MCF 10A (cell line): ENCODE results near the gene NUBP2. TPM values are rescaled to one million over a fixed set of nuclear protein-coding genes. Genes with fewer than 3 reads are reported as not detected.

ENCODE experiments used
- BruUV-seq: library from RNA; stranded (reverse); fragments of 400-500 nt; replicated peaks from 2 replicates; lab custom pipeline; 2021; lab: Mats Ljungman, UMichigan
- CTCF ChIA-PET: fragments of 300-600 bp; sonication (Branson Sonifier 250); formaldehyde crosslinking; extraction: SDS; loops from one replicate; lab custom pipeline; 2021; ENCODE audit warnings: antibody characterized with exemption, inconsistent platforms; lab: Yijun Ruan, JAX
- POLR2A ChIA-PET: fragments of 300-600, 350-650 bp; sonication (Branson Sonifier 250); formaldehyde crosslinking; extraction: SDS; loops from one replicate; lab custom pipeline; 2020; ENCODE audit warnings: antibody characterized with exemption, inconsistent platforms; lab: Yijun Ruan, JAX
- DNase-seq: peaks from one replicate; pipeline ENCODE4 v3.0.0-alpha.2; 2018; ENCODE audit not compliant: unreplicated experiment
- H3K27ac Mint-ChIP-seq: one replicate; pipeline ENCODE4 v1.8.0; 2022; ENCODE audit warnings: mild to moderate bottlenecking, low read depth, mixed read lengths; ENCODE audit not compliant: unreplicated experiment
- H3K27me3 Mint-ChIP-seq: one replicate; pipeline ENCODE4 v1.8.0; 2022; ENCODE audit warnings: mixed read lengths; ENCODE audit not compliant: insufficient read depth, unreplicated experiment
- H3K36me3 Mint-ChIP-seq: one replicate; pipeline ENCODE4 v1.8.0; 2022; ENCODE audit warnings: mild to moderate bottlenecking, moderate library complexity, mixed read lengths; ENCODE audit not compliant: insufficient read depth, unreplicated experiment
- H3K4me1 Mint-ChIP-seq: one replicate; pipeline ENCODE4 v1.8.0; 2022; ENCODE audit warnings: mixed read lengths; ENCODE audit not compliant: insufficient read depth, unreplicated experiment
- H3K4me3 Mint-ChIP-seq: one replicate; pipeline ENCODE4 v1.8.0; 2022; ENCODE audit warnings: mild to moderate bottlenecking, moderate library complexity, mixed read lengths; ENCODE audit not compliant: unreplicated experiment
- H3K9me3 Mint-ChIP-seq: one replicate; pipeline ENCODE4 v1.8.0; 2022; ENCODE audit warnings: mixed read lengths; ENCODE audit not compliant: unreplicated experiment
- intact Hi-C: fragments of 100-400 bp; cut with micrococcal nuclease; formaldehyde crosslinking; loops from 2 replicates; pipeline ENCODE4 v1.14.1; 2022
- total RNA-seq: library from RNA; stranded (reverse); gene quantifications from 2 replicates; pipeline ENCODE4 v1.2.3, GENCODE V29; 2022
- TF ChIP-seq, protein P1 (sequence below): fragments of 200-600 bp; IDR thresholded peaks from one replicate; pipeline ENCODE4 v1.8.0; 2022; ENCODE audit warnings: antibody characterized with exemption, mild to moderate bottlenecking; ENCODE audit not compliant: unreplicated experiment

NUBP2 gene
- total RNA-seq, 1 experiment from 2014 or later: 71.3 TPM

DNA sequence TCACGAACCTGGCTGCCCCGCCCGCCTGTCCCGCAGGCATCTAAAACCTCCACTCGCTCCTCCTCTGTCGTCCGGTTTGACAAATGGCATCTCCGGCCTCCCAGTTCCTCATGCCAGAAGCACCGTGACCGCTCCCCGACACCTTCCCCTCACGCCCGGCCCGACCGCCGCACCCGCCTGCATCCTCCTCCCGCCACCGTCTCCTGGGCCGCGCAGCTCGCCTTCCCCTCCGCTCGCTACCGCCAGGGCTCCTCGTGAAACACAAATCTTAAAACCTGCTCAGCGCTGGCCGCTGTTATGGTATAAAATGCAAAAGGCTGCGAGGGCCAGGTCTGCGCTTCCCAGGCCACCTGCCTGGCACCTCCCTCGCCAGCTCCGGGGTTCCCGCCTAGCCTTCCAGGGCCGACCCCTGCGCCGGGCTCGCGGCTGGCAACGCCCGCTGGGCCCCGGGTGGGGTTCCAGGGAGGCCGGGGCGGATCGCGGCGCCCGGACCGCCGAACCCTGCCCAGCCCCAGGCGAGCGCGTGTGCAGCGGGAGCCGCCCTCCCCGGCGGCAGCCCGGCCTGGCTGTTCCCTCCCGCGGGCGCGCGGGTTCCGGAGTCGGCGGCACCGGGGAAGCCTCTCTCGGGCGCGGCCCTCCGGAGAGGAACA is 877 bp upstream of the NUBP2 start:
- POLR2A ChIA-PET: interaction anchor here (0.6 to 6.1 kb wide), 40 partner anchors 10 to 1812 kb away, joined by 3 to 137 read pairs (median 6); partner anchors contain the start of genes CRAMP1, EME2, FAHD1 and HAGH
- peak overlapping the region; percentile 88 for H3K4me3 Mint-ChIP-seq
- TF ChIP-seq, protein P1, sequence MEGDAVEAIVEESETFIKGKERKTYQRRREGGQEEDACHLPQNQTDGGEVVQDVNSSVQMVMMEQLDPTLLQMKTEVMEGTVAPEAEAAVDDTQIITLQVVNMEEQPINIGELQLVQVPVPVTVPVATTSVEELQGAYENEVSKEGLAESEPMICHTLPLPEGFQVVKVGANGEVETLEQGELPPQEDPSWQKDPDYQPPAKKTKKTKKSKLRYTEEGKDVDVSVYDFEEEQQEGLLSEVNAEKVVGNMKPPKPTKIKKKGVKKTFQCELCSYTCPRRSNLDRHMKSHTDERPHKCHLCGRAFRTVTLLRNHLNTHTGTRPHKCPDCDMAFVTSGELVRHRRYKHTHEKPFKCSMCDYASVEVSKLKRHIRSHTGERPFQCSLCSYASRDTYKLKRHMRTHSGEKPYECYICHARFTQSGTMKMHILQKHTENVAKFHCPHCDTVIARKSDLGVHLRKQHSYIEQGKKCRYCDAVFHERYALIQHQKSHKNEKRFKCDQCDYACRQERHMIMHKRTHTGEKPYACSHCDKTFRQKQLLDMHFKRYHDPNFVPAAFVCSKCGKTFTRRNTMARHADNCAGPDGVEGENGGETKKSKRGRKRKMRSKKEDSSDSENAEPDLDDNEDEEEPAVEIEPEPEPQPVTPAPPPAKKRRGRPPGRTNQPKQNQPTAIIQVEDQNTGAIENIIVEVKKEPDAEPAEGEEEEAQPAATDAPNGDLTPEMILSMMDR: no peak
- no peak for DNase-seq
- peaks cover 9% of the 10 kb centered on the region for H3K4me1 Mint-ChIP-seq
- no TSS peak for BruUV-seq
- H3K36me3 Mint-ChIP-seq: peaks cover 58% of the 10 kb centered on the region
- H3K27me3 Mint-ChIP-seq: no peaks in the 10 kb centered on the region
- intact Hi-C loops: no loop called here
- H3K9me3 Mint-ChIP-seq: no peaks in the 10 kb centered on the region
- CTCF ChIA-PET: interaction anchor here (0.6 kb wide), 1 partner anchor 463 kb away, joined by 4 read pairs; no protein-coding TSS in a partner anchor
- H3K27ac Mint-ChIP-seq: peak overlapping the region; percentile 78

DNA sequence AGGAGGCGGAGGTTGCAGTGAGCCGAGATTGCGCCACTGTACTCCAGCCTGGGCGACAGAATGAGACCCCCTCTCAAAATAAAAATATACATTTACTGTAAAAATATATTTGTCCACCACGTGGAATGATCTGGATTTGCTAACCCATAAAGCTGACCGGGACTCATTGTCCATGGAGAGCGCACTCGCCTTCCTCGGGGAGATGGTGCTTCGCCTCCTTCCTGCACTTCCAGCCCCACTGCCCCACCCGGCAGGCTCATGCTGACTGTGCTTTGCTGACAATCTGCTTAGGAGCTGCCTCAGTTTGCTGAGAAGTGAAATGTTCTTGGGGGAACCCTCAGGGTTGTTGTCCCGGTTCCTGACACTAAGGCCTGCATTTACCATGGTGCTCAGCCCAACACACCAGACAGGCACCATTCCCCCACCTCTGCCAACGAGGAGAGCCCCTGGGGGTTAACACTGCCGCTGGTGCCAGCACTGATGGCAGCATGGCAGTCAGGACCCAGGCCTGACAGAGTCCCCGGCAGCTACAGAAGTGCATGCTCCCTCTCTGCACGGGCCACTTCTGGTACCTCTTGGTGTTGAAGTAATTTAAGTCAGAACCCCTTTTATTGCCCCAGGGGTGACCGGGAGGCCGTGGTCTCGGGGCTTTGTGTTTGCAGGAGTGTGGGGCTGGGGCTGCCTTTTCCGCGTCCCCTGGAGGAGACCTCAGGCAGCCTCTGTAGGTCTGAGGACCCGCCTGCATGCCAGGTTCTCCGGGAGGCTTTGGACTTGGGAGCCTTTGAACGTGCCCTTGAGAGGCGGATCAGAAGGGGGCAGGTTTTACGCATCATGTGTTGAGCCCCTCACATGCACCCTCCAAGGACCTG is 2.5 kb downstream of the NUBP2 start:
- no TSS peak for BruUV-seq
- Mint-ChIP-seq H3K4me3 (peak overlapping the region; percentile 64), H3K9me3 (no peaks in the 10 kb centered on the region), H3K4me1 (peaks cover 9% of the 10 kb centered on the region), H3K27ac (no peak overlapping the region), H3K27me3 (no peaks in the 10 kb centered on the region), H3K36me3 (peaks cover 33% of the 10 kb centered on the region)
- intact Hi-C loops: no loop called here
- TF ChIP-seq, protein P1: no peak
- ChIA-PET POLR2A (interaction anchor here (0.6 kb wide), 1 partner anchor 117 kb away, joined by 3 read pairs; no protein-coding TSS in a partner anchor), CTCF (interaction anchor here (1.0 kb wide), 1 partner anchor 99 kb away, joined by 3 read pairs; no protein-coding TSS in a partner anchor)
- no peak for DNase-seq

DNA sequence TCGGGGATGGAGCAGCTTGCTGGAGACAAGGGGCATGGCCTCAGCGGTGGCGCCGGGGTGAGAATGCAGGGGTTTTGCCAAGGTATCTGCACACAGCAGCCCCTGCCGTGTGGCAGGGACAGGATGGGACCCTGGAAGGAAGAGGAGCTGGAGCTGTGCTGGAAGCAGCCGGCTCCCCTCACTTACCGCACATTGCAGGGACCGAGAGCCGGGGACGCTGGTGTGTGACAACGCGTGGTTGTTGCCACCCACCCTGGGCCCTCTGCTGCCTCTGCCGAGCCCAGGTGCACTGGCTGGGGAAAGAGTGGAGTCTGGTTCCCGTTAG is 3.0 kb downstream of the NUBP2 start:
- TF ChIP-seq, protein P1: no peak
- Mint-ChIP-seq H3K27me3 (no peaks in the 10 kb centered on the region), H3K4me3 (no peak overlapping the region), H3K4me1 (peaks cover 9% of the 10 kb centered on the region), H3K9me3 (no peaks in the 10 kb centered on the region), H3K27ac (no peak overlapping the region), H3K36me3 (peaks cover 30% of the 10 kb centered on the region)
- ChIA-PET CTCF (interaction anchor here (0.6 kb wide), 1 partner anchor 436 kb away, joined by 3 read pairs; no protein-coding TSS in a partner anchor), POLR2A (interaction anchor here (0.6 kb wide), 1 partner anchor 75 kb away, joined by 3 read pairs; no protein-coding TSS in a partner anchor)
- DNase-seq: no peak
- intact Hi-C loops: no loop called here
- BruUV-seq: no TSS peak
